Activated CD8-positive, alpha-beta T cell treated with anti-CD3 and anti-CD28 coated beads for 36 hours (primary cell): ENCODE measurements around the gene EVC. TPM values are rescaled to one million over a fixed set of nuclear protein-coding genes. Genes with fewer than 3 reads are reported as not detected.

Source experiments
- ATAC-seq: fragments of 200-7000 bp; cut with Tn5 transposase; one replicate; pipeline ENCODE4 v1.10.0; 2021; ENCODE audit warnings: mild to moderate bottlenecking, moderate library complexity
- CTCF ChIA-PET: fragments of 350-600 bp; sonication (Branson Sonifier 250); formaldehyde crosslinking; loops from one replicate; lab custom pipeline; 2021; ENCODE audit warnings: antibody characterized with exemption; lab: Charles Lee
- POLR2A ChIA-PET: fragments of 350-600 bp; sonication (Branson Sonifier 250); formaldehyde crosslinking; loops from one replicate; lab custom pipeline; 2021; ENCODE audit warnings: antibody characterized with exemption; lab: Charles Lee
- DNase-seq: peaks from one replicate; pipeline ENCODE4 v3.0.0-alpha.2; 2020
- H3K27ac Mint-ChIP-seq: one replicate; pipeline ENCODE4 v1.8.0; 2021; ENCODE audit warnings: mild to moderate bottlenecking, mixed read lengths
- H3K27me3 Mint-ChIP-seq: one replicate; pipeline ENCODE4 v1.8.0; 2021; ENCODE audit warnings: mixed read lengths
- H3K36me3 Mint-ChIP-seq: one replicate; pipeline ENCODE4 v1.8.0; 2021; ENCODE audit warnings: low read depth, mixed read lengths
- H3K4me1 Mint-ChIP-seq: one replicate; pipeline ENCODE4 v1.8.0; 2021; ENCODE audit warnings: low read depth, mixed read lengths
- H3K4me3 Mint-ChIP-seq: one replicate; pipeline ENCODE4 v1.8.0; 2021; ENCODE audit warnings: mild to moderate bottlenecking, moderate library complexity, mixed read lengths
- H3K9me3 Mint-ChIP-seq: one replicate; pipeline ENCODE4 v1.8.0; 2021; ENCODE audit warnings: mixed read lengths
- CTCF ChIP-seq: fragments of 200-600 bp; IDR thresholded peaks from one replicate; pipeline ENCODE4 v1.8.0; 2022; ENCODE audit warnings: antibody characterized with exemption, mild to moderate bottlenecking
- intact Hi-C: fragments of 100-400 bp; cut with micrococcal nuclease; formaldehyde crosslinking; loops from one replicate; pipeline ENCODE4 v1.10.0; 2022
- total RNA-seq, 2 experiments: library from RNA; stranded (reverse); gene quantifications; one replicate each; pipeline ENCODE4 v1.2.3, GENCODE V29; 2021

EVC gene
- total RNA-seq, 2 experiments from 2014 or later: 2.0 to 2.5 TPM

- Mint-ChIP-seq H3K4me3 (no peak overlapping the region), H3K9me3 (no peaks in the 10 kb centered on the region), H3K4me1 (peaks cover 5% of the 10 kb centered on the region), H3K36me3 (no peaks in the 10 kb centered on the region), H3K27ac (no peak overlapping the region), H3K27me3 (no peaks in the 10 kb centered on the region)
- POLR2A ChIA-PET: interaction anchor here (0.6 kb wide), 3 partner anchors 113 to 367 kb away, joined by 3 read pairs; no protein-coding TSS in a partner anchor
- CTCF ChIA-PET: no interaction called here
- intact Hi-C loops: no loop called here
- DNase-seq (no peak), ATAC-seq (no peak)
- TF ChIP-seq CTCF: no peak
Measured at GRCh38 chr4:5760246-5760645, 49.2 kb downstream of the EVC start.

- TF ChIP-seq CTCF: no peak
- ChIA-PET POLR2A (interaction anchor here (0.6 kb wide), 2 partner anchors 268 to 366 kb away, joined by 3 read pairs; no protein-coding TSS in a partner anchor), CTCF (no interaction called here)
- Mint-ChIP-seq H3K27me3 (no peaks in the 10 kb centered on the region), H3K27ac (no peak overlapping the region), H3K9me3 (no peaks in the 10 kb centered on the region), H3K4me3 (no peak overlapping the region), H3K36me3 (no peaks in the 10 kb centered on the region), H3K4me1 (peaks cover 5% of the 10 kb centered on the region)
- ATAC-seq (no peak), DNase-seq (no peak)
- intact Hi-C loops: no loop called here
Measured at GRCh38 chr4:5760936-5761480, 50.0 kb downstream of the EVC start.

- H3K4me1 Mint-ChIP-seq: no peaks in the 10 kb centered on the region
Measured at GRCh38 chr4:5770051-5770450, 59.0 kb downstream of the EVC start.

GRCh38 chr4:5772528-5773270 lies 61.7 kb downstream of the EVC start:
- CTCF ChIA-PET: no interaction called here
- Mint-ChIP-seq H3K27ac (no peak overlapping the region), H3K4me1 (no peaks in the 10 kb centered on the region), H3K36me3 (peaks cover 1% of the 10 kb centered on the region), H3K4me3 (no peak overlapping the region), H3K9me3 (peaks cover 18% of the 10 kb centered on the region), H3K27me3 (peaks cover 4% of the 10 kb centered on the region)
- POLR2A ChIA-PET: no interaction called here
- ATAC-seq: no peak
- no peak for TF ChIP-seq CTCF
- no peak for DNase-seq
- intact Hi-C loops: no loop called here

More at GRCh38 chr4:5770051-5770450, 59.0 kb downstream of the EVC start:
- Mint-ChIP-seq H3K27me3 (peaks cover 2% of the 10 kb centered on the region), H3K27ac (no peak overlapping the region), H3K36me3 (peaks cover 1% of the 10 kb centered on the region), H3K9me3 (peaks cover 4% of the 10 kb centered on the region), H3K4me3 (no peak overlapping the region)
- DNase-seq: no peak
- POLR2A ChIA-PET: no interaction called here
- ATAC-seq: no peak
- CTCF ChIA-PET: no interaction called here
- no peak for TF ChIP-seq CTCF
- intact Hi-C loops: loop anchor here (1.0 kb wide), 1 partner anchor 12 kb away; no protein-coding TSS in a partner anchor

GRCh38 chr4:5773271-5773555 lies 62.2 kb downstream of the EVC start:
- intact Hi-C loops: no loop called here
- no peak for TF ChIP-seq CTCF
- no peak for DNase-seq
- Mint-ChIP-seq H3K27ac (no peak overlapping the region), H3K36me3 (peaks cover 1% of the 10 kb centered on the region), H3K4me3 (no peak overlapping the region), H3K4me1 (no peaks in the 10 kb centered on the region), H3K9me3 (peaks cover 14% of the 10 kb centered on the region), H3K27me3 (peaks cover 2% of the 10 kb centered on the region)
- CTCF ChIA-PET: no interaction called here
- POLR2A ChIA-PET: no interaction called here
- no peak for ATAC-seq
